ENCODE results near the gene GRIN3B. TPM values are rescaled to one million over a fixed set of nuclear protein-coding genes. Genes with fewer than 3 reads are reported as not detected.

The GRIN3B gene
- total and polyA plus RNA-seq, 9 of the 15 experiments (the other 6 are each of a cell fraction or from before 2014, with no cell fraction given): 0.06 to 0.95 (median 0.19) TPM; not detected in 6

DNA sequence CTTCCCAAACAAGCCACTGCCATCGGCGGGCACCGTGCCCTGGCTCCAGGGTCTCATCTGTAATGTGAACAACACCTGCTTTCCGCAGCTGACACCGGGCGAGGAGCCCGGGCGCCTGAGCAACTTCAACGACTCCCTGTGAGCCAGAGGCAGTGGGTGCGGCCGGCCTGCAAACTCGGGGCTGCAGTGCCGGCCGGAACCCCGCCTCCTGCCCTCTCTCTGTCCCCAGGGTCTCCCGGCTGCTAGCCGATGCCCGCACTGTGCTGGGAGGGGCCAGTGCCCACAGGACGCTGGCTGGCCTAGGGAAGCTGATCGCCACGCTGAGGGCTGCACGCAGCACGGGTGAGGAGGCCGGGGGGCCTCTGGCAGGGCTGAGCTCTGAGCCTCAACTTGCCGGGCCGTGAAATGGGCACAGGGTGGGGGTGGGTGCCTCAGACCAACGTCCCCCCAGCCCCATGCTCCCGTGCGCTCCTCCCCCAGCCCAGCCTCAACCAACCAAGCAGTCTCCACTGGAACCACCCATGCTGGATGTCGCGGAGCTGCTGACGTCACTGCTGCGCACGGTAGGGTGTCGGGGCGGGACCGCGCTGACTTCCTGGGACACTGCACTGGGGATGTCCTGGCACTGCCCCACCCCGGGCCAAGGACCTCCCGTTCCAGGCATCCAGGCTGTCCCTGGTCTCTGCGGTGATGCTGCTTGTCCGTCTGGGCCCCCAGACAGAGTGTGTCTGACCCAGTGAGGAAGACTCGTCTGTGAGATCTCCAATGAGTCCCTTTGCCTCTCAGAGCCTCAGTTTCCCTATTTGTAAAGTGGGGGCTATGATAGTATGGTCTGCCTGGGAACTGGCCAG is 41.8 kb downstream of the GRIN3B start (continued):
- TF ChIP-seq, protein P1, sequence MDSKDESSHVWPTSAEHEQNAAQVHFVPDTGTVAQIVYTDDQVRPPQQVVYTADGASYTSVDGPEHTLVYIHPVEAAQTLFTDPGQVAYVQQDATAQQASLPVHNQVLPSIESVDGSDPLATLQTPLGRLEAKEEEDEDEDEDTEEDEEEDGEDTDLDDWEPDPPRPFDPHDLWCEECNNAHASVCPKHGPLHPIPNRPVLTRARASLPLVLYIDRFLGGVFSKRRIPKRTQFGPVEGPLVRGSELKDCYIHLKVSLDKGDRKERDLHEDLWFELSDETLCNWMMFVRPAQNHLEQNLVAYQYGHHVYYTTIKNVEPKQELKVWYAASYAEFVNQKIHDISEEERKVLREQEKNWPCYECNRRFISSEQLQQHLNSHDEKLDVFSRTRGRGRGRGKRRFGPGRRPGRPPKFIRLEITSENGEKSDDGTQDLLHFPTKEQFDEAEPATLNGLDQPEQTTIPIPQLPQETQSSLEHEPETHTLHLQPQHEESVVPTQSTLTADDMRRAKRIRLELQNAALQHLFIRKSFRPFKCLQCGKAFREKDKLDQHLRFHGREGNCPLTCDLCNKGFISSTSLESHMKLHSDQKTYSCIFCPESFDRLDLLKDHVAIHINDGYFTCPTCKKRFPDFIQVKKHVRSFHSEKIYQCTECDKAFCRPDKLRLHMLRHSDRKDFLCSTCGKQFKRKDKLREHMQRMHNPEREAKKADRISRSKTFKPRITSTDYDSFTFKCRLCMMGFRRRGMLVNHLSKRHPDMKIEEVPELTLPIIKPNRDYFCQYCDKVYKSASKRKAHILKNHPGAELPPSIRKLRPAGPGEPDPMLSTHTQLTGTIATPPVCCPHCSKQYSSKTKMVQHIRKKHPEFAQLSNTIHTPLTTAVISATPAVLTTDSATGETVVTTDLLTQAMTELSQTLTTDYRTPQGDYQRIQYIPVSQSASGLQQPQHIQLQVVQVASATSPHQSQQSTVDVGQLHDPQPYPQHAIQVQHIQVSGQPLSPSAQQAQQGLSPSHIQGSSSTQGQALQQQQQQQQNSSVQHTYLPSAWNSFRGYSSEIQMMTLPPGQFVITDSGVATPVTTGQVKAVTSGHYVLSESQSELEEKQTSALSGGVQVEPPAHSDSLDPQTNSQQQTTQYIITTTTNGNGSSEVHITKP (IDR thresholded peaks at IDR 0.05; ENCODE audit: partially characterized antibody): peak; percentile 33
- TF ChIP-seq HDGF (IDR thresholded peaks at IDR 0.05) (no peak), ATF1 (CRISPR knock-in tag; IDR thresholded peaks at IDR 0.05) (peak; percentile 96), ATF1 (tag; IDR thresholded peaks at IDR 0.05) (peak; percentile 97), ZNF253 (CRISPR knock-in tag; conservative IDR thresholded peaks at IDR 0.05) (no peak), PHF21A (IDR thresholded peaks at IDR 0.05; ENCODE audit: borderline replicate concordance, low read depth) (no peak), BRD4 (IDR thresholded peaks at IDR 0.05) (no peak)
- TF ChIP-seq, protein P2, sequence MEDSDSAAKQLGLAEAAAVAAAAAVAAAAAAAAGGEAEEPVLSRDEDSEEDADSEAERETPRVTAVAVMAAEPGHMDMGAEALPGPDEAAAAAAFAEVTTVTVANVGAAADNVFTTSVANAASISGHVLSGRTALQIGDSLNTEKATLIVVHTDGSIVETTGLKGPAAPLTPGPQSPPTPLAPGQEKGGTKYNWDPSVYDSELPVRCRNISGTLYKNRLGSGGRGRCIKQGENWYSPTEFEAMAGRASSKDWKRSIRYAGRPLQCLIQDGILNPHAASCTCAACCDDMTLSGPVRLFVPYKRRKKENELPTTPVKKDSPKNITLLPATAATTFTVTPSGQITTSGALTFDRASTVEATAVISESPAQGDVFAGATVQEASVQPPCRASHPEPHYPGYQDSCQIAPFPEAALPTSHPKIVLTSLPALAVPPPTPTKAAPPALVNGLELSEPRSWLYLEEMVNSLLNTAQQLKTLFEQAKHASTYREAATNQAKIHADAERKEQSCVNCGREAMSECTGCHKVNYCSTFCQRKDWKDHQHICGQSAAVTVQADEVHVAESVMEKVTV (CRISPR knock-in tag; IDR thresholded peaks at IDR 0.05): no peak
- TF ChIP-seq, protein P3, sequence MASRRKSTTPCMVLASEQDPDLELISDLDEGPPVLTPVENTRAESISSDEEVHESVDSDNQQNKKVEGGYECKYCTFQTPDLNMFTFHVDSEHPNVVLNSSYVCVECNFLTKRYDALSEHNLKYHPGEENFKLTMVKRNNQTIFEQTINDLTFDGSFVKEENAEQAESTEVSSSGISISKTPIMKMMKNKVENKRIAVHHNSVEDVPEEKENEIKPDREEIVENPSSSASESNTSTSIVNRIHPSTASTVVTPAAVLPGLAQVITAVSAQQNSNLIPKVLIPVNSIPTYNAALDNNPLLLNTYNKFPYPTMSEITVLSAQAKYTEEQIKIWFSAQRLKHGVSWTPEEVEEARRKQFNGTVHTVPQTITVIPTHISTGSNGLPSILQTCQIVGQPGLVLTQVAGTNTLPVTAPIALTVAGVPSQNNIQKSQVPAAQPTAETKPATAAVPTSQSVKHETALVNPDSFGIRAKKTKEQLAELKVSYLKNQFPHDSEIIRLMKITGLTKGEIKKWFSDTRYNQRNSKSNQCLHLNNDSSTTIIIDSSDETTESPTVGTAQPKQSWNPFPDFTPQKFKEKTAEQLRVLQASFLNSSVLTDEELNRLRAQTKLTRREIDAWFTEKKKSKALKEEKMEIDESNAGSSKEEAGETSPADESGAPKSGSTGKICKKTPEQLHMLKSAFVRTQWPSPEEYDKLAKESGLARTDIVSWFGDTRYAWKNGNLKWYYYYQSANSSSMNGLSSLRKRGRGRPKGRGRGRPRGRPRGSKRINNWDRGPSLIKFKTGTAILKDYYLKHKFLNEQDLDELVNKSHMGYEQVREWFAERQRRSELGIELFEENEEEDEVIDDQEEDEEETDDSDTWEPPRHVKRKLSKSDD (conservative IDR thresholded peaks at IDR 0.05; ENCODE audit: low read length): peak; percentile 60; the same call in 1 of the 2 replicates
- TF ChIP-seq, protein P4, sequence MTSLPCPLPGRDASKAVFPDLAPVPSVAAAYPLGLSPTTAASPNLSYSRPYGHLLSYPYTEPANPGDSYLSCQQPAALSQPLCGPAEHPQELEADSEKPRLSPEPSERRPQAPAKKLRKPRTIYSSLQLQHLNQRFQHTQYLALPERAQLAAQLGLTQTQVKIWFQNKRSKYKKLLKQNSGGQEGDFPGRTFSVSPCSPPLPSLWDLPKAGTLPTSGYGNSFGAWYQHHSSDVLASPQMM (CRISPR knock-in tag; IDR thresholded peaks at IDR 0.05): no peak
- TF ChIP-seq, protein P5, sequence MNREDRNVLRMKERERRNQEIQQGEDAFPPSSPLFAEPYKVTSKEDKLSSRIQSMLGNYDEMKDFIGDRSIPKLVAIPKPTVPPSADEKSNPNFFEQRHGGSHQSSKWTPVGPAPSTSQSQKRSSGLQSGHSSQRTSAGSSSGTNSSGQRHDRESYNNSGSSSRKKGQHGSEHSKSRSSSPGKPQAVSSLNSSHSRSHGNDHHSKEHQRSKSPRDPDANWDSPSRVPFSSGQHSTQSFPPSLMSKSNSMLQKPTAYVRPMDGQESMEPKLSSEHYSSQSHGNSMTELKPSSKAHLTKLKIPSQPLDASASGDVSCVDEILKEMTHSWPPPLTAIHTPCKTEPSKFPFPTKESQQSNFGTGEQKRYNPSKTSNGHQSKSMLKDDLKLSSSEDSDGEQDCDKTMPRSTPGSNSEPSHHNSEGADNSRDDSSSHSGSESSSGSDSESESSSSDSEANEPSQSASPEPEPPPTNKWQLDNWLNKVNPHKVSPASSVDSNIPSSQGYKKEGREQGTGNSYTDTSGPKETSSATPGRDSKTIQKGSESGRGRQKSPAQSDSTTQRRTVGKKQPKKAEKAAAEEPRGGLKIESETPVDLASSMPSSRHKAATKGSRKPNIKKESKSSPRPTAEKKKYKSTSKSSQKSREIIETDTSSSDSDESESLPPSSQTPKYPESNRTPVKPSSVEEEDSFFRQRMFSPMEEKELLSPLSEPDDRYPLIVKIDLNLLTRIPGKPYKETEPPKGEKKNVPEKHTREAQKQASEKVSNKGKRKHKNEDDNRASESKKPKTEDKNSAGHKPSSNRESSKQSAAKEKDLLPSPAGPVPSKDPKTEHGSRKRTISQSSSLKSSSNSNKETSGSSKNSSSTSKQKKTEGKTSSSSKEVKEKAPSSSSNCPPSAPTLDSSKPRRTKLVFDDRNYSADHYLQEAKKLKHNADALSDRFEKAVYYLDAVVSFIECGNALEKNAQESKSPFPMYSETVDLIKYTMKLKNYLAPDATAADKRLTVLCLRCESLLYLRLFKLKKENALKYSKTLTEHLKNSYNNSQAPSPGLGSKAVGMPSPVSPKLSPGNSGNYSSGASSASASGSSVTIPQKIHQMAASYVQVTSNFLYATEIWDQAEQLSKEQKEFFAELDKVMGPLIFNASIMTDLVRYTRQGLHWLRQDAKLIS (CRISPR knock-in tag; IDR thresholded peaks at IDR 0.05): 0 out of 2 replicates have a peak, but pooled peaks have one; percentile 57

Measured in K562 (cell line).